GM23338 (cell line): ENCODE results near the gene ADGB.

Experiments
- CREB1 ChIP-seq: fragments of 250-450 bp; sonication (Bioruptor Pico); IDR thresholded peaks from 2 replicates; pipeline ENCODE4 v1.5.0; 2020; ENCODE audit warnings: low read depth, mild to moderate bottlenecking, moderate library complexity
- EZH2phosphoT487 ChIP-seq: fragments of 200-600 bp; sonication (generic); IDR thresholded peaks from one replicate; pipeline ENCODE4 v1.8.1; 2018; ENCODE audit warnings: antibody characterized with exemption; ENCODE audit not compliant: unreplicated experiment
- JUNB ChIP-seq: IDR thresholded peaks from one replicate; pipeline ENCODE4 v1.6.1; 2016; ENCODE audit warnings: antibody characterized with exemption; ENCODE audit not compliant: unreplicated experiment
- POLR2AphosphoS5 ChIP-seq: IDR thresholded peaks from 2 replicates; pipeline ENCODE4 v1.6.1; 2016; ENCODE audit warnings: antibody characterized with exemption, low read depth
- TF ChIP-seq, protein P1 (sequence below), 2 experiments: fragments of 200-600 bp in 1 of 2; sonication (generic) in 1 of 2; conservative IDR thresholded peaks; 2 replicates each; pipeline versions ENCODE4 v1.5.1 to v1.6.1; 2016 to 2017; ENCODE audit warnings: antibody characterized with exemption in 2 of 2, low read depth in 2 of 2, mild to moderate bottlenecking in 2 of 2, moderate library complexity in 1 of 2
- TF ChIP-seq, protein P2 (sequence below): IDR thresholded peaks from one replicate; pipeline ENCODE4 v1.6.1; 2018; ENCODE audit warnings: antibody characterized with exemption; ENCODE audit not compliant: unreplicated experiment
- TF ChIP-seq, protein P3 (sequence below): IDR thresholded peaks from 2 replicates; pipeline ENCODE4 v1.6.1; 2016; ENCODE audit warnings: antibody characterized with exemption
- TF ChIP-seq, protein P4 (sequence below): fragments of 250-450 bp; sonication (Bioruptor Pico); IDR thresholded peaks from 2 replicates; pipeline ENCODE4 v1.5.0; 2020; ENCODE audit warnings: mild to moderate bottlenecking, moderate library complexity

DNA sequence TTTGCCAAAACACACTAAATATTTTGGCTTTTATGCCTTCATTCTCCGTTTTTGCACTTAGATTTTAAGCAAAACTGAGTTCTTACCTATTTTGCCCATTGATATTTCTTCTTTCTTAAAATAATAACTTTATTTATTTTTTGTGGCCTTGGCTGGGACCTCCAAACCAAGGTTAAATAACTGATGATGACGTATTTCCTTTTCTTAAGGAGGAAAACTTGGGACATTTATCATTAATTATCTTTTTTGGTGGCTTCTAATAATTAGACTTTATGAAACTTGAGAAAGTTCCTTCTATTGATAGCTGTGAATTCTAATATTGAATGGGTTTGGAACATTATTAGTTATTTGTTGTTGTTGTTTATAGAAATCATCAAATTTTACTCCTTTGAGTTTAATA, 154.5 kb downstream of the ADGB start:
- TF ChIP-seq, protein P1, sequence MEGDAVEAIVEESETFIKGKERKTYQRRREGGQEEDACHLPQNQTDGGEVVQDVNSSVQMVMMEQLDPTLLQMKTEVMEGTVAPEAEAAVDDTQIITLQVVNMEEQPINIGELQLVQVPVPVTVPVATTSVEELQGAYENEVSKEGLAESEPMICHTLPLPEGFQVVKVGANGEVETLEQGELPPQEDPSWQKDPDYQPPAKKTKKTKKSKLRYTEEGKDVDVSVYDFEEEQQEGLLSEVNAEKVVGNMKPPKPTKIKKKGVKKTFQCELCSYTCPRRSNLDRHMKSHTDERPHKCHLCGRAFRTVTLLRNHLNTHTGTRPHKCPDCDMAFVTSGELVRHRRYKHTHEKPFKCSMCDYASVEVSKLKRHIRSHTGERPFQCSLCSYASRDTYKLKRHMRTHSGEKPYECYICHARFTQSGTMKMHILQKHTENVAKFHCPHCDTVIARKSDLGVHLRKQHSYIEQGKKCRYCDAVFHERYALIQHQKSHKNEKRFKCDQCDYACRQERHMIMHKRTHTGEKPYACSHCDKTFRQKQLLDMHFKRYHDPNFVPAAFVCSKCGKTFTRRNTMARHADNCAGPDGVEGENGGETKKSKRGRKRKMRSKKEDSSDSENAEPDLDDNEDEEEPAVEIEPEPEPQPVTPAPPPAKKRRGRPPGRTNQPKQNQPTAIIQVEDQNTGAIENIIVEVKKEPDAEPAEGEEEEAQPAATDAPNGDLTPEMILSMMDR (conservative IDR thresholded peaks at IDR 0.05; ENCODE audit: low read depth in 2 of 2): no peak
- TF ChIP-seq CREB1 (CRISPR knock-in tag) (no peak), POLR2AphosphoS5 (no peak), EZH2phosphoT487 (no peak), JUNB (no peak)
- TF ChIP-seq, protein P2, sequence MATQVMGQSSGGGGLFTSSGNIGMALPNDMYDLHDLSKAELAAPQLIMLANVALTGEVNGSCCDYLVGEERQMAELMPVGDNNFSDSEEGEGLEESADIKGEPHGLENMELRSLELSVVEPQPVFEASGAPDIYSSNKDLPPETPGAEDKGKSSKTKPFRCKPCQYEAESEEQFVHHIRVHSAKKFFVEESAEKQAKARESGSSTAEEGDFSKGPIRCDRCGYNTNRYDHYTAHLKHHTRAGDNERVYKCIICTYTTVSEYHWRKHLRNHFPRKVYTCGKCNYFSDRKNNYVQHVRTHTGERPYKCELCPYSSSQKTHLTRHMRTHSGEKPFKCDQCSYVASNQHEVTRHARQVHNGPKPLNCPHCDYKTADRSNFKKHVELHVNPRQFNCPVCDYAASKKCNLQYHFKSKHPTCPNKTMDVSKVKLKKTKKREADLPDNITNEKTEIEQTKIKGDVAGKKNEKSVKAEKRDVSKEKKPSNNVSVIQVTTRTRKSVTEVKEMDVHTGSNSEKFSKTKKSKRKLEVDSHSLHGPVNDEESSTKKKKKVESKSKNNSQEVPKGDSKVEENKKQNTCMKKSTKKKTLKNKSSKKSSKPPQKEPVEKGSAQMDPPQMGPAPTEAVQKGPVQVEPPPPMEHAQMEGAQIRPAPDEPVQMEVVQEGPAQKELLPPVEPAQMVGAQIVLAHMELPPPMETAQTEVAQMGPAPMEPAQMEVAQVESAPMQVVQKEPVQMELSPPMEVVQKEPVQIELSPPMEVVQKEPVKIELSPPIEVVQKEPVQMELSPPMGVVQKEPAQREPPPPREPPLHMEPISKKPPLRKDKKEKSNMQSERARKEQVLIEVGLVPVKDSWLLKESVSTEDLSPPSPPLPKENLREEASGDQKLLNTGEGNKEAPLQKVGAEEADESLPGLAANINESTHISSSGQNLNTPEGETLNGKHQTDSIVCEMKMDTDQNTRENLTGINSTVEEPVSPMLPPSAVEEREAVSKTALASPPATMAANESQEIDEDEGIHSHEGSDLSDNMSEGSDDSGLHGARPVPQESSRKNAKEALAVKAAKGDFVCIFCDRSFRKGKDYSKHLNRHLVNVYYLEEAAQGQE: no peak
- TF ChIP-seq, protein P3, sequence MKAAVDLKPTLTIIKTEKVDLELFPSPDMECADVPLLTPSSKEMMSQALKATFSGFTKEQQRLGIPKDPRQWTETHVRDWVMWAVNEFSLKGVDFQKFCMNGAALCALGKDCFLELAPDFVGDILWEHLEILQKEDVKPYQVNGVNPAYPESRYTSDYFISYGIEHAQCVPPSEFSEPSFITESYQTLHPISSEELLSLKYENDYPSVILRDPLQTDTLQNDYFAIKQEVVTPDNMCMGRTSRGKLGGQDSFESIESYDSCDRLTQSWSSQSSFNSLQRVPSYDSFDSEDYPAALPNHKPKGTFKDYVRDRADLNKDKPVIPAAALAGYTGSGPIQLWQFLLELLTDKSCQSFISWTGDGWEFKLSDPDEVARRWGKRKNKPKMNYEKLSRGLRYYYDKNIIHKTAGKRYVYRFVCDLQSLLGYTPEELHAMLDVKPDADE: no peak
- TF ChIP-seq, protein P4, sequence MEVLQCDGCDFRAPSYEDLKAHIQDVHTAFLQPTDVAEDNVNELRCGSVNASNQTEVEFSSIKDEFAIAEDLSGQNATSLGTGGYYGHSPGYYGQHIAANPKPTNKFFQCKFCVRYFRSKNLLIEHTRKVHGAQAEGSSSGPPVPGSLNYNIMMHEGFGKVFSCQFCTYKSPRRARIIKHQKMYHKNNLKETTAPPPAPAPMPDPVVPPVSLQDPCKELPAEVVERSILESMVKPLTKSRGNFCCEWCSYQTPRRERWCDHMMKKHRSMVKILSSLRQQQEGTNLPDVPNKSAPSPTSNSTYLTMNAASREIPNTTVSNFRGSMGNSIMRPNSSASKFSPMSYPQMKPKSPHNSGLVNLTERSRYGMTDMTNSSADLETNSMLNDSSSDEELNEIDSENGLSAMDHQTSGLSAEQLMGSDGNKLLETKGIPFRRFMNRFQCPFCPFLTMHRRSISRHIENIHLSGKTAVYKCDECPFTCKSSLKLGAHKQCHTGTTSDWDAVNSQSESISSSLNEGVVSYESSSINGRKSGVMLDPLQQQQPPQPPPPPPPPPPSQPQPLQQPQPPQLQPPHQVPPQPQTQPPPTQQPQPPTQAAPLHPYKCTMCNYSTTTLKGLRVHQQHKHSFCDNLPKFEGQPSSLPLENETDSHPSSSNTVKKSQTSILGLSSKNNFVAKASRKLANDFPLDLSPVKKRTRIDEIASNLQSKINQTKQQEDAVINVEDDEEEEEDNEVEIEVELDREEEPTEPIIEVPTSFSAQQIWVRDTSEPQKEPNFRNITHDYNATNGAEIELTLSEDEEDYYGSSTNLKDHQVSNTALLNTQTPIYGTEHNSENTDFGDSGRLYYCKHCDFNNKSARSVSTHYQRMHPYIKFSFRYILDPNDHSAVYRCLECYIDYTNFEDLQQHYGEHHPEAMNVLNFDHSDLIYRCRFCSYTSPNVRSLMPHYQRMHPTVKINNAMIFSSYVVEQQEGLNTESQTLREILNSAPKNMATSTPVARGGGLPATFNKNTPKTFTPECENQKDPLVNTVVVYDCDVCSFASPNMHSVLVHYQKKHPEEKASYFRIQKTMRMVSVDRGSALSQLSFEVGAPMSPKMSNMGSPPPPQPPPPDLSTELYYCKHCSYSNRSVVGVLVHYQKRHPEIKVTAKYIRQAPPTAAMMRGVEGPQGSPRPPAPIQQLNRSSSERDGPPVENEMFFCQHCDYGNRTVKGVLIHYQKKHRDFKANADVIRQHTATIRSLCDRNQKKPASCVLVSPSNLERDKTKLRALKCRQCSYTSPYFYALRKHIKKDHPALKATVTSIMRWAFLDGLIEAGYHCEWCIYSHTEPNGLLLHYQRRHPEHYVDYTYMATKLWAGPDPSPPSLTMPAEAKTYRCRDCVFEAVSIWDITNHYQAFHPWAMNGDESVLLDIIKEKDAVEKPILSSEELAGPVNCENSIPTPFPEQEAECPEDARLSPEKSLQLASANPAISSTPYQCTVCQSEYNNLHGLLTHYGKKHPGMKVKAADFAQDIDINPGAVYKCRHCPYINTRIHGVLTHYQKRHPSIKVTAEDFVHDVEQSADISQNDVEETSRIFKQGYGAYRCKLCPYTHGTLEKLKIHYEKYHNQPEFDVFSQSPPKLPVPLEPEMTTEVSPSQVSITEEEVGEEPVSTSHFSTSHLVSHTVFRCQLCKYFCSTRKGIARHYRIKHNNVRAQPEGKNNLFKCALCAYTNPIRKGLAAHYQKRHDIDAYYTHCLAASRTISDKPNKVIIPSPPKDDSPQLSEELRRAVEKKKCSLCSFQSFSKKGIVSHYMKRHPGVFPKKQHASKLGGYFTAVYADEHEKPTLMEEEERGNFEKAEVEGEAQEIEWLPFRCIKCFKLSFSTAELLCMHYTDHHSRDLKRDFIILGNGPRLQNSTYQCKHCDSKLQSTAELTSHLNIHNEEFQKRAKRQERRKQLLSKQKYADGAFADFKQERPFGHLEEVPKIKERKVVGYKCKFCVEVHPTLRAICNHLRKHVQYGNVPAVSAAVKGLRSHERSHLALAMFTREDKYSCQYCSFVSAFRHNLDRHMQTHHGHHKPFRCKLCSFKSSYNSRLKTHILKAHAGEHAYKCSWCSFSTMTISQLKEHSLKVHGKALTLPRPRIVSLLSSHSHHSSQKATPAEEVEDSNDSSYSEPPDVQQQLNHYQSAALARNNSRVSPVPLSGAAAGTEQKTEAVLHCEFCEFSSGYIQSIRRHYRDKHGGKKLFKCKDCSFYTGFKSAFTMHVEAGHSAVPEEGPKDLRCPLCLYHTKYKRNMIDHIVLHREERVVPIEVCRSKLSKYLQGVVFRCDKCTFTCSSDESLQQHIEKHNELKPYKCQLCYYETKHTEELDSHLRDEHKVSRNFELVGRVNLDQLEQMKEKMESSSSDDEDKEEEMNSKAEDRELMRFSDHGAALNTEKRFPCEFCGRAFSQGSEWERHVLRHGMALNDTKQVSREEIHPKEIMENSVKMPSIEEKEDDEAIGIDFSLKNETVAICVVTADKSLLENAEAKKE (CRISPR knock-in tag): no peak
